A549 (cell line): ENCODE results near the gene GBP4. TPM values are rescaled to one million over a fixed set of nuclear protein-coding genes. Genes with fewer than 3 reads are reported as not detected.

Experiments used
- ATAC-seq, 2 experiments: fragments of 200-7000 bp in 1 of 2; fragments of >200 bp in 1 of 2; cut with Nextera tagmentation in 1 of 2; cut with Tn5 transposase in 1 of 2; 3 replicates each; pipeline versions ENCODE4 v1.8.0 to v1.9.1; 2018 to 2020; ENCODE audit warnings: mild to moderate bottlenecking in 1 of 2, moderate library complexity in 1 of 2
- CTCF ChIA-PET: fragments of 300-600 bp; sonication (Branson Sonifier 250); formaldehyde crosslinking; extraction: SDS; loops from one replicate; lab custom pipeline; 2021; ENCODE audit warnings: antibody characterized with exemption, inconsistent platforms; lab: Yijun Ruan, JAX
- POLR2A ChIA-PET: fragments of 350-600 bp; formaldehyde crosslinking; extraction: SDS; loops from one replicate; lab custom pipeline; 2021; ENCODE audit warnings: antibody characterized with exemption, inconsistent platforms; lab: Yijun Ruan, JAX
- DNase-seq, 2 experiments: peaks; one replicate each; pipeline versions ENCODE4 v3.0.0 to v3.0.0-alpha.2; 2011 to 2016; ENCODE audit warnings: low read depth in 1 of 2, low spot score in 1 of 2
- FAIRE-seq: peaks from 2 replicates; lab custom pipeline; 2011; peaks lifted over from hg19 to GRCh38; lab: Jason Lieb, UNC
- H3K27ac ChIP-seq, 2 experiments: fragments of >200 bp; sonication (Bioruptor Twin); formaldehyde crosslinking; 3 replicates each; pipeline ENCODE4 v1.5.1; 2016 to 2017
- H3K4me1 ChIP-seq: fragments of >200 bp; sonication (Bioruptor Twin); formaldehyde crosslinking; 3 replicates; pipeline ENCODE4 v1.6.1; 2016
- H3K4me2 ChIP-seq: fragments of >200 bp; sonication (Bioruptor Twin); formaldehyde crosslinking; 3 replicates; pipeline ENCODE4 v1.6.1; 2016
- H3K4me3 ChIP-seq: fragments of >200 bp; sonication (Bioruptor Twin); formaldehyde crosslinking; 3 replicates; pipeline ENCODE4 v1.5.1; 2016
- H3K9me3 ChIP-seq: fragments of >200 bp; sonication (Bioruptor Twin); formaldehyde crosslinking; 3 replicates; pipeline ENCODE4 v1.6.1; 2016
- BCL3 ChIP-seq: fragments of >200 bp; sonication (Bioruptor Twin); formaldehyde crosslinking; IDR thresholded peaks from 3 replicates; pipeline ENCODE4 v1.6.1; 2016
- BHLHE40 ChIP-seq: IDR thresholded peaks from 2 replicates; pipeline ENCODE4 v1.6.1; 2012; ENCODE audit warnings: low read depth, low read length, inconsistent platforms
- CBX8 ChIP-seq: fragments of 200-600 bp; sonication (generic); IDR thresholded peaks from 2 replicates; pipeline ENCODE4 v1.6.1; 2016
- CHD4 ChIP-seq: fragments of 200-600 bp; sonication (generic); IDR thresholded peaks from 2 replicates; pipeline ENCODE4 v1.6.1; 2016; ENCODE audit warnings: antibody characterized with exemption, mild to moderate bottlenecking, borderline replicate concordance
- E2F6 ChIP-seq: IDR thresholded peaks from 2 replicates; pipeline ENCODE4 v1.6.1; 2012; ENCODE audit warnings: low read depth, borderline replicate concordance
- EHMT2 ChIP-seq: fragments of 200-600 bp; sonication (generic); IDR thresholded peaks from 2 replicates; pipeline ENCODE4 v1.6.1; 2016; ENCODE audit warnings: antibody characterized with exemption, low read depth, mild to moderate bottlenecking, moderate library complexity
- ELK1 ChIP-seq: fragments of 150-350 bp; IDR thresholded peaks from 2 replicates; pipeline ENCODE4 v1.6.1; 2014; ENCODE audit warnings: low read depth, mild to moderate bottlenecking, low read length
- EP300 ChIP-seq, 2 experiments: fragments of >200 bp; sonication (Bioruptor Twin); formaldehyde crosslinking; IDR thresholded peaks; 2 replicates in 1 of 2; 3 replicates in 1 of 2; pipeline ENCODE4 v1.6.1; 2016 to 2017
- FOSB ChIP-seq: fragments of 250-450 bp; sonication (Bioruptor Pico); IDR thresholded peaks from 2 replicates; pipeline ENCODE4 v1.5.0; 2020; ENCODE audit warnings: mild to moderate bottlenecking, moderate library complexity
- FOSL2 ChIP-seq, 2 experiments: fragments of 450-650 bp in 1 of 2; fragments of >200 bp in 1 of 2; sonication (Bioruptor Twin) in 1 of 2; formaldehyde crosslinking; IDR thresholded peaks; 2 replicates each; pipeline versions ENCODE4 v1.5.0 to v1.6.1; 2016 to 2020; ENCODE audit warnings: mild to moderate bottlenecking in 1 of 2, moderate library complexity in 1 of 2
- HDAC2 ChIP-seq: fragments of 200-600 bp; sonication (generic); IDR thresholded peaks from 2 replicates; pipeline ENCODE4 v1.6.1; 2016
- HOXB13 ChIP-seq: fragments of 250-450 bp; sonication (Bioruptor Pico); IDR thresholded peaks from 2 replicates; pipeline ENCODE4 v1.5.0; 2020; ENCODE audit warnings: low read depth, mild to moderate bottlenecking, moderate library complexity
- HOXB5 ChIP-seq: fragments of 250-450 bp; sonication (Bioruptor Pico); IDR thresholded peaks from 2 replicates; pipeline ENCODE4 v1.5.0; 2020; ENCODE audit warnings: mild to moderate bottlenecking, moderate library complexity
- JUN ChIP-seq, 2 experiments: fragments of >200 bp; sonication (Bioruptor Twin); formaldehyde crosslinking; IDR thresholded peaks; 2 replicates in 1 of 2; 3 replicates in 1 of 2; pipeline ENCODE4 v1.6.1; 2016 to 2017
- JUNB ChIP-seq: fragments of >200 bp; sonication (Bioruptor Twin); formaldehyde crosslinking; IDR thresholded peaks from 2 replicates; pipeline ENCODE4 v1.6.1; 2016
- NFE2L2 ChIP-seq: fragments of 150-350 bp; conservative IDR thresholded peaks from 2 replicates; pipeline ENCODE4 v1.6.1; 2014; ENCODE audit warnings: low read length
- NR3C1 ChIP-seq: fragments of >200 bp; sonication (Bioruptor Twin); formaldehyde crosslinking; IDR thresholded peaks from 3 replicates; pipeline ENCODE4 v1.6.1; 2017
- PBX3 ChIP-seq: IDR thresholded peaks from 2 replicates; pipeline ENCODE4 v1.6.1; 2012
- RAD21 ChIP-seq, 2 experiments: fragments of >200 bp in 1 of 2; sonication (Bioruptor Twin) in 1 of 2; formaldehyde crosslinking in 1 of 2; IDR thresholded peaks in 1 of 2; conservative IDR thresholded peaks in 1 of 2; 2 replicates in 1 of 2; 3 replicates in 1 of 2; pipeline ENCODE4 v1.6.1; 2012 to 2018; ENCODE audit warnings: inconsistent platforms in 1 of 2
- RARB ChIP-seq: fragments of 250-450 bp; sonication (Bioruptor Pico); IDR thresholded peaks from 2 replicates; pipeline ENCODE4 v1.8.0; 2021; ENCODE audit warnings: mild to moderate bottlenecking, moderate library complexity
- SMC3 ChIP-seq: fragments of >200 bp; sonication (Bioruptor Twin); formaldehyde crosslinking; IDR thresholded peaks from 3 replicates; pipeline ENCODE4 v1.6.1; 2018; ENCODE audit warnings: inconsistent platforms
- SREBF2 ChIP-seq: fragments of 450-650 bp; IDR thresholded peaks from 2 replicates; pipeline ENCODE4 v1.6.1; 2014; ENCODE audit warnings: mild to moderate bottlenecking, moderate library complexity
- TFCP2L1 ChIP-seq: fragments of 250-450 bp; sonication (Bioruptor Pico); IDR thresholded peaks from 2 replicates; pipeline ENCODE4 v1.5.0; 2021; ENCODE audit warnings: mild to moderate bottlenecking
- TP53 ChIP-seq: fragments of 250-450 bp; sonication (Bioruptor Pico); IDR thresholded peaks from 2 replicates; pipeline ENCODE4 v1.5.0; 2021; ENCODE audit warnings: mild to moderate bottlenecking, moderate library complexity
- ZFP36 ChIP-seq: fragments of 450-650 bp; IDR thresholded peaks from 2 replicates; pipeline ENCODE4 v1.6.1; 2014; ENCODE audit warnings: borderline replicate concordance; ENCODE audit not compliant: partially characterized antibody
- ZSCAN20 ChIP-seq: fragments of 250-450 bp; sonication (Bioruptor Pico); IDR thresholded peaks from 2 replicates; pipeline ENCODE4 v1.8.0; 2022; ENCODE audit warnings: mild to moderate bottlenecking, moderate library complexity
- WGBS: methylation state at CpG from one replicate; pipeline ENCODE4 v1.1.6; 2017; ENCODE audit errors: missing lambda C conversion rate; 5-methylcytosine and 5-hydroxymethylcytosine counted together
- polyA plus RNA-seq, 4 experiments: library from polyadenylated mRNA; depleted of rRNA in 3 of 4; stranded (reverse); fragments of >200 nt; fragmentation: RNase III in 1 of 4; extraction: RNeasy Plus Mini Kit Qiagen cat#74134 plus additional on column Dnase treatment in 1 of 4; gene quantifications; 2 replicates in 3 of 4; 3 replicates in 1 of 4; pipeline ENCODE4 v1.2.3, GENCODE V29; 2011 to 2017

The GBP4 gene
- polyA plus RNA-seq, 2 of the 4 experiments (the other 2 are of a cell fraction), result not detected

GRCh38 chr1:89143484-89143883 lies 55.3 kb downstream of the GBP4 start:
- H3K9me3 ChIP-seq, result no peaks in the 10 kb centered on the region
- H3K27ac ChIP-seq, result no peak overlapping the region
- DNase-seq (no peak), FAIRE-seq (no peak), ATAC-seq (no peak)
- ChIA-PET POLR2A (no interaction called here), CTCF (no interaction called here)
- 35% methylated on average over 2 of the region's 2 CpGs for WGBS
- no peak overlapping the region for H3K4me3 ChIP-seq
- TF ChIP-seq EHMT2, result no peak
- no peak for TF ChIP-seq HOXB5
- TF ChIP-seq JUNB, result no peak
- TF ChIP-seq CHD4, result no peak
- TF ChIP-seq HDAC2, result no peak
- TF ChIP-seq ELK1, result no peak
- TF ChIP-seq ZSCAN20 (CRISPR knock-in tag), result no peak
- TF ChIP-seq E2F6, result no peak
- TF ChIP-seq HOXB13, result no peak
- no peak for TF ChIP-seq FOSL2 (IDR thresholded peaks at IDR 0.05)
- no peak for TF ChIP-seq FOSL2 (CRISPR knock-in tag; IDR thresholded peaks at IDR 0.05)
- TF ChIP-seq NFE2L2, result no peak
- TF ChIP-seq JUN (IDR thresholded peaks at IDR 0.05), result no peak
- no peak for TF ChIP-seq EP300 (IDR thresholded peaks at IDR 0.05)
- TF ChIP-seq ZFP36, result no peak
- H3K4me2 ChIP-seq, result no peak overlapping the region
- H3K4me1 ChIP-seq, result no peaks in the 10 kb centered on the region

GRCh38 chr1:89142160-89142559 lies 56.6 kb downstream of the GBP4 start:
- no peak overlapping the region for H3K4me2 ChIP-seq
- FAIRE-seq, result no peak
- no peak overlapping the region for H3K27ac ChIP-seq
- TF ChIP-seq RARB (no peak), TFCP2L1 (CRISPR knock-in tag) (no peak), TP53 (CRISPR knock-in tag) (no peak), PBX3 (no peak), HOXB13 (no peak), ELK1 (no peak), BCL3 (no peak), FOSB (no peak), NR3C1 (no peak), BHLHE40 (no peak), SMC3 (no peak), CBX8 (no peak), RAD21 (conservative IDR thresholded peaks at IDR 0.05 in 1 of 2, IDR thresholded peaks at IDR 0.05 in 1 of 2) (no peak), SREBF2 (no peak)
- WGBS, result 33% methylated on average over 4 of the region's 4 CpGs
- no peak for DNase-seq
- H3K4me3 ChIP-seq, result no peak overlapping the region
- CTCF ChIA-PET, result no interaction called here
- H3K9me3 ChIP-seq, result no peaks in the 10 kb centered on the region
- no peaks in the 10 kb centered on the region for H3K4me1 ChIP-seq
- POLR2A ChIA-PET, result no interaction called here
- ATAC-seq, result no peak
